ENCODE measurements around the gene EIF5A2.
"Not testable (repeated sequence)": the region's sequence is repeated elsewhere in the genome, so short reads cannot be mapped to it uniquely, and the experiment has no call there.

EIF5A2 gene

DNA sequence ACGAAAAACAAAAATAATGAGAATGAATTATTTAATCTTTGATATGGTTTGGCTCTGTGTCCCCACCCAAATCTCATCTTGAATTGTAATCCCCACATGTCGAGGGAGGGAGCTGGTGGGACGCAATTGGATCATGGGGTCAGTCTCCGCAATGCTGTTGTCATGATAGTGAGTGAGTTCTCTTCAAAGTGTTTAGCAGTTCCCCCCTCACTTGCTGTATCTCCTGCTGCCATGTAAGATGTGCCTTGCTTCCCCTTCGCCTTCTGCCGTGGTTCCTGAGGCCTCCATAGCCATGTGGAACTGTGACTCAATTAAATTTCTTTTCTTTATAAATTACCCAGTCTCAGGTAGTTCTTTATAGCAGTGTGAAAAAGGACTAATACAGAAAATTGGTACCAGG lies 12.1 kb downstream of the EIF5A2 start:
- not testable (repeated sequence) for H3K36me3 ChIP-seq (ENCODE audit: insufficient read depth, low read length); H3K9ac ChIP-seq (ENCODE audit: low read length)

DNA sequence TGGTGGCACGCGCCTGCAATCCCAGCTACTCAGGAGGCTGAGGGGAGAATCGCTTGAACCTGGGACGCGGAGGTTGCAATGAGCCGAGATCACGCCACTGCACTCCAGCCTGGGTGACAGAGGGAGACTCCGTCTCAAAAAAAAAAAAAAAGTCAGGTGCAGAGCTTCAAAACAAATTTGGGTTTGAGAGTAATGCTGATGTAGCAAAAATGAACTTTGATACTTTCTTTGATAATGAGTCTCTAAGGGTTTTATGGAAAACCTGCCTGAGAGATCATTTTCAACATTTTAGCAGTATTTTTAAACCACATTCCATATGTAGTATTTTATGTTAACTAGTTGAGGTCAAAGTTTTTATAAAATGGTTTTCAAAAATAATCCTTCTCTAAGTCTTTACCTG lies 14.5 kb downstream of the EIF5A2 start:
- H3K27me3 ChIP-seq (ENCODE audit: control insufficient read depth in 1 of 2, insufficient read depth in 2 of 2, low read length in 2 of 2): no peaks in the 10 kb centered on the region
- no peak overlapping the region for H3K9ac ChIP-seq (ENCODE audit: low read length)
- H3K9me3 ChIP-seq (ENCODE audit: low read length): no peaks in the 10 kb centered on the region
- H3K4me1 ChIP-seq (ENCODE audit: insufficient read depth, low read length): no peaks in the 10 kb centered on the region
- no peak overlapping the region for H3K27ac ChIP-seq (ENCODE audit: low read depth, low read length)
- H3K4me3 ChIP-seq (ENCODE audit: low read depth in 1 of 2, low read length in 2 of 2): no peak overlapping the region
- H3K36me3 ChIP-seq (ENCODE audit: insufficient read depth, low read length): no peaks in the 10 kb centered on the region

More for the DNA sequence above, 12.1 kb downstream of the EIF5A2 start:
- not testable (repeated sequence) for H3K27ac ChIP-seq (ENCODE audit: low read depth, low read length); H3K27me3 ChIP-seq (ENCODE audit: control insufficient read depth in 1 of 2, insufficient read depth in 2 of 2, low read length in 2 of 2); H3K4me1 ChIP-seq (ENCODE audit: insufficient read depth, low read length); H3K4me3 ChIP-seq (ENCODE audit: low read depth in 1 of 2, low read length in 2 of 2); H3K9me3 ChIP-seq (ENCODE audit: low read length)

DNA sequence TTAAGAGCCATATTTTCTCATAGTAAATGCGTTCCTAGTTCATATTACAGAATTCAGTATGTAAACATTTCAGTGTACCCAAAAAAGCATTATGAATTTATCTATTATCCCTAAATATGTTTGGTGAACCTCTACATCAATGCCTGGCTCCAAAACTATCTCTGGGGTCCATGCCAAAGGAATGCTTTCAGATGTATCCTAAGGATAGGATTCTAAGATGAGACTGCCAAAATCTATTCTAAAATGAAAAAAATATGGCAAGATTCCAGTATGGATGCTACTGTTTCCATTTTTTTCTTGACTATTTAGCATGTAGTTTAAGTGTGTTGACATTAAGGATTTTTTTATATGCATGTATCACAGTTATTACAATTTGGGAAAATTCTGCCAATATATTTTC lies 18.8 kb downstream of the EIF5A2 start:
- Histone ChIP-seq H3K4me1 (ENCODE audit: insufficient read depth, low read length) (no peaks in the 10 kb centered on the region), H3K27ac (ENCODE audit: low read depth, low read length) (no peak overlapping the region), H3K9me3 (ENCODE audit: low read length) (no peaks in the 10 kb centered on the region), H3K27me3 (ENCODE audit: control insufficient read depth in 1 of 2, insufficient read depth in 2 of 2, low read length in 2 of 2) (no peaks in the 10 kb centered on the region), H3K9ac (ENCODE audit: low read length) (no peak overlapping the region), H3K36me3 (ENCODE audit: insufficient read depth, low read length) (no peaks in the 10 kb centered on the region), H3K4me3 (ENCODE audit: low read depth in 1 of 2, low read length in 2 of 2) (no peak overlapping the region)

DNA sequence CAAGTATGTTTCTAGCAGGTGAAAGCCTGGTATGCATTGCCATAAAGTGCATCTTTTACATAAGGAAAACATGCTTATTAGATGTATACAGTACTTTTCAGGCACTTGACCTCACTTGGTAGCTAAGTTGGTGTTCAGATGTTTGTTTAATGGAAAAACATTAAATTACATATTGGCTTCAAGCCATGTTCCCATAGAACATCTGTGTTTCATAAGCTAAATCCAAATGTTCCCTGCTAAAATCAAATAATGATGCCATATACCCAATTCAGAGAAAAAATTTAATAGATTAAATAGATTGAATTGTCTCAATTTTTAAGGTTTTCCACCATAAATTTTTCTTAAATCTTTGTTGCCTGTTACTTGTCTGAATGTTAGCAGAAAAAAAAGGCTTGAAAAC lies 19.3 kb downstream of the EIF5A2 start:
- Histone ChIP-seq H3K9me3 (ENCODE audit: low read length) (no peaks in the 10 kb centered on the region), H3K27me3 (ENCODE audit: control insufficient read depth in 1 of 2, insufficient read depth in 2 of 2, low read length in 2 of 2) (no peaks in the 10 kb centered on the region), H3K36me3 (ENCODE audit: insufficient read depth, low read length) (no peaks in the 10 kb centered on the region), H3K4me1 (ENCODE audit: insufficient read depth, low read length) (no peaks in the 10 kb centered on the region), H3K4me3 (ENCODE audit: low read depth in 1 of 2, low read length in 2 of 2) (no peak overlapping the region), H3K27ac (ENCODE audit: low read depth, low read length) (no peak overlapping the region), H3K9ac (ENCODE audit: low read length) (no peak overlapping the region)

DNA sequence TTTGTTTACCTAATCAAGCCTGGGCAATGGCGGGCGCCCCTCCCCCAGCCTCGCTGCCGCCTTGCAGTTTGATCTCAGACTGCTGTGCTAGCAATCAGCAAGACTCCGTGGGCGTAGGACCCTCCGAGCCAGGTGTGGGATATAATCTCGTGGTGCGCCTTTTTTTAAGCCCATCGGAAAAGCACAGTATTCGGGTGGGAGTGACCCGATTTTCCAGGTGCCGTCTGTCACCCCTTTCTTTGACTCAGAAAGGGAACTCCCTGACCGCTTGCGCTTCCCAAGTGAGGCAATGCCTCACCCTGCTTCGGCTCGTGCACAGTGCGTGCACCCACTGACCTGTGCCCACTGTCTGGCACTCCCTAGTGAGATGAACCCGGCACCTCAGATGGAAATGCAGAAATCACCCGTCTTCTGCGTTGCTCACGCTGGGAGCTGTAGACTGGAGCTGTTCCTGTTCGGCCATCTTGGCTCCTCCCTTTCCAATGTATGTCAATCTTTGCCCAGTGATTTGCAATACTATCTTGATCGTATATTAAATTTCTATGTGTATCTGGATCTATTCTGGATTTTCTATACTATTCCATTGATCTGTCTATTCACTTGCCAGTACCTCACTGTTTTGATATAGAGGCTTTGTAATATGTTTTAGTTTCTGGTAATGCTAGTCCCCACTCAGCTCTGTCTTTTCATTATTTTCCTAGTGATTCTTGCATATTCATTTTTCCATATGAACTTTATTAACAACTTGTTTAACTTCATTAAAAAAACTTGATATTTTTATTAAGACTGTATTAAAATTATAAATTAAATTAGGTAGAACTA lies 24.1 kb downstream of the EIF5A2 start:
- not testable (repeated sequence) for H3K27me3 ChIP-seq (ENCODE audit: control insufficient read depth in 1 of 2, insufficient read depth in 2 of 2, low read length in 2 of 2); H3K9me3 ChIP-seq (ENCODE audit: low read length); H3K36me3 ChIP-seq (ENCODE audit: insufficient read depth, low read length); H3K4me1 ChIP-seq (ENCODE audit: insufficient read depth, low read length); H3K9ac ChIP-seq (ENCODE audit: low read length); H3K4me3 ChIP-seq (ENCODE audit: low read depth in 1 of 2, low read length in 2 of 2); H3K27ac ChIP-seq (ENCODE audit: low read depth, low read length)

DNA sequence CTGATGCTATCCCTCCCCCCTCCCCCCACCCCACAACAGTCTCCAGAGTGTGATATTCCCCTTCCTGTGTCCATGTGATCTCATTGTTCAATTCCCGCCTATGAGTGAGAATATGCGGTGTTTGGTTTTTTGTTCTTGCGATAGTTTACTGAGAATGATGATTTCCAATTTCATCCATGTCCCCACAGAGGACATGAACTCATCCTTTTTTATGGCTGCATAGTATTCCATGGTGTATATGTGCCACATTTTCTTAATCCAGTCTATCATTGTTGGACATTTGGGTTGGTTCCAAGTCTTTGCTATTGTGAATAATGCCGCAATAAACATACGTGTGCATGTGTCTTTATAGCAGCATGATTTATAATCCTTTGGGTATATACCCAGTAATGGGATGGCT lies 29.7 kb downstream of the EIF5A2 start:
- not testable (repeated sequence) for H3K4me3 ChIP-seq (ENCODE audit: low read depth in 1 of 2, low read length in 2 of 2); H3K4me1 ChIP-seq (ENCODE audit: insufficient read depth, low read length); H3K27me3 ChIP-seq (ENCODE audit: control insufficient read depth in 1 of 2, insufficient read depth in 2 of 2, low read length in 2 of 2); H3K27ac ChIP-seq (ENCODE audit: low read depth, low read length); H3K9ac ChIP-seq (ENCODE audit: low read length); H3K9me3 ChIP-seq (ENCODE audit: low read length); H3K36me3 ChIP-seq (ENCODE audit: insufficient read depth, low read length)

DNA sequence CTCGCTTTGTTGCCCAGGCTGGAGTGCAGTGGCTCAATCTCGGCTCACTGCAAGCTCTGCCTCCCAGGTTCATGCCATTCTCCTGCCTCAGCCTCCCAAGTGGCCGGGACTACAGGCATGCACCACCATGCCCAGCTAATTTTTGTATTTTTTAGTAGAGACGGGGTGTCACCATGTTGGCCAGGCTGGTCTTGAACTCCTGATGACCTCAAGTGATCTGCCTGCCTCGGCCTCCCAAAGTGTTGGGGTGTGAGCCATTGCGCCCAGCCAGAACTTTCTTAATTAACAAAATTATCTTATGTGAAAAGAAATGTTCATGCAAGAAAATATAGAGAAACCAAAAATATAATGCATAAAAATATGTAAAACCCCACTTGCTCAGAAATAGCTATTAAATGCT lies 31.1 kb downstream of the EIF5A2 start:
- not testable (repeated sequence) for H3K9ac ChIP-seq (ENCODE audit: low read length); H3K4me3 ChIP-seq (ENCODE audit: low read depth in 1 of 2, low read length in 2 of 2); H3K27ac ChIP-seq (ENCODE audit: low read depth, low read length); H3K4me1 ChIP-seq (ENCODE audit: insufficient read depth, low read length); H3K27me3 ChIP-seq (ENCODE audit: control insufficient read depth in 1 of 2, insufficient read depth in 2 of 2, low read length in 2 of 2); H3K9me3 ChIP-seq (ENCODE audit: low read length); H3K36me3 ChIP-seq (ENCODE audit: insufficient read depth, low read length)

DNA sequence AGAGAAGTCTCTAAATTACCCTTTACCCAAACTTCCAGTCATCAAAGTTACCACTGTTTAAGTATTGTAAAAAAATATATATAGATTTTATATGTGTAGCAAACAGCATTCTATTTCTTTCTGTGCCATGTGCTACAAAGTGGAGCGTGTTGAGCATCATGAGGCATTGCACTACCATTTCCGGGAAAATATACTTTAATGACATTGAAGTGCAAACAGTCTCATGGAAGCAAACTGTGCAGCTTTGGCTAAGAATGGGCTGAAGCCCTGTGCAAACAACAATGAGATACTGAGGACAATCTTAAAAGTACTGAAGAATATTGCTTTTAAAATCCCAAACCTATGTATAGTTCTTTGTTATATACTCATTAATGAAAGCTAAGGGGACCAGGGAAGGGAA lies 31.9 kb downstream of the EIF5A2 start:
- no peaks in the 10 kb centered on the region for H3K36me3 ChIP-seq (ENCODE audit: insufficient read depth, low read length)
- no peak overlapping the region for H3K4me3 ChIP-seq (ENCODE audit: low read depth in 1 of 2, low read length in 2 of 2)
- no peaks in the 10 kb centered on the region for H3K27me3 ChIP-seq (ENCODE audit: control insufficient read depth in 1 of 2, insufficient read depth in 2 of 2, low read length in 2 of 2)

DNA sequence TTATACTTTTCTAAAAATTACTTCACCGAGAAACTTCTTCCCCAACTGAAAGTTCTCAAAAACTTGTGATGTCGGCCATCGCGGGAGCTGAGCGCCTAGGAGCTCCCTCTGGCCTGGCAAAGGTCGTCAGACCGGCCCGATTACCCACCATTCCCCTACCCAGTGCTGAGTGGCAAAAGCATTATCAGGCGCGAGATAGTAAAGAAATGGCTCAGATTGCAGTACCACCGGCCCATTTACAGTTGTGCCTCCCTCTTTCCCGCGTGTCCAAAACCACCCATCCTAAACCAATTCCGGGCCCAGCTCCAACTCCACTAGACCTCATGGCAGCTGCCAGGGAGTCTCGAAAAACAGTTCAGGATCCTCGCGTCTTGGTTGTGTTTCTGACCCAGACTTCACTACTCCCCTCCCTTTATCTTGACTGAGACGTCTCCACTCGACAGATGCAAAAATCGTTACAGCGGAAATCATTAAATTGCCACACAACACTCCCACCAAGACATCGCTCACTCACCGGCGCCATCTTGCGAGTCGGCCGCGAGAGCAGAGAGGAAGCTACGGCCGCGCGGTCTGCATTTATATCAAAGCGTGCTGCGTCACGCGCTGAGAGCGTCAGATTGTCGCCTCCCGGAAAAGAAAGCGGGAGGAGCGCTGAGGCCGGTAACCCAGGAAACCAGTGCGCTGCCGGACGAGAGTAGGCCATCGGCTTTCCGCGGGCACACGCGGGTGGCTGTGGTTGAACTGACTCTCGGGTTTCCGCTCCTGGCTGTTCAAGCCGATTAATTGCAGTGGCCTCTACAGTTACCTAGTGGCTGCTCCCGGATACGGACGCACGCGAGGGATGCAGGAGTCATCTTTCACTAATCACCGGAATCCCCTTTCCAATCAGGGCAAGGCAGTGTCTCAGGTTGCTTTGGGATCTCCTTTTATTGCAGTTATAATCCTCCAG lies 38.5 kb downstream of the EIF5A2 start, which contains the start of gene RPL22L1:
TSS of gene RPL22L1 (minus strand) at position 551 of the 949 bp plus-strand sequence. CDS start at position 523, 28 bp downstream.
- peak within 1 kb of the TSS; percentile 67 for H3K9ac ChIP-seq (ENCODE audit: low read length)

More for the DNA sequence above, 31.9 kb downstream of the EIF5A2 start:
- Histone ChIP-seq H3K9me3 (ENCODE audit: low read length) (peaks cover 6% of the 10 kb centered on the region), H3K27ac (ENCODE audit: low read depth, low read length) (no peak overlapping the region), H3K4me1 (ENCODE audit: insufficient read depth, low read length) (no peaks in the 10 kb centered on the region), H3K9ac (ENCODE audit: low read length) (no peak overlapping the region)

DNA sequence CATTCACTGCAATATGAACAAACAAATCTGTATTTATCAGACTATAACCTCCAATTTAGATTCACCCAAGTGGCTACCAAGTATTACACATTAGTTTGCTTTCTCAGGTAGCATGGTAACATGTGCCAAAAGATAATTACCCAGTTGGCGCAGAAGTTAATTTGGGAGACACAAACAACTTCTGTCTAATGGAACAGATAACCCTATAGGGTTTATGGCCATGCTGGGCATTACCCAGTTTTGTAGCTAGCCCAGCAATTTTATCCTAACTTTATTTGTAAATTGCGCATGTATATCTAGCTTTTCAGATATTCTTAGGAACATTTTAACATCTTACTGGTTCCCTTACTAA lies 39.2 kb downstream of the EIF5A2 start:
- Histone ChIP-seq H3K27ac (ENCODE audit: low read depth, low read length) (peak overlapping the region; percentile 79), H3K36me3 (ENCODE audit: insufficient read depth, low read length) (peaks cover 28% of the 10 kb centered on the region), H3K4me3 (ENCODE audit: low read depth in 1 of 2, low read length in 2 of 2) (peak overlapping the region; percentile 67 to 94), H3K9me3 (ENCODE audit: low read length) (no peaks in the 10 kb centered on the region), H3K4me1 (ENCODE audit: insufficient read depth, low read length) (peaks cover 8% of the 10 kb centered on the region), H3K27me3 (ENCODE audit: control insufficient read depth in 1 of 2, insufficient read depth in 2 of 2, low read length in 2 of 2) (no peaks in the 10 kb centered on the region), H3K9ac (ENCODE audit: low read length) (peak overlapping the region; percentile 67)

More for the DNA sequence above, 38.5 kb downstream of the EIF5A2 start, which contains the start of gene RPL22L1:
- Histone ChIP-seq H3K4me1 (ENCODE audit: insufficient read depth, low read length) (peaks cover 8% of the 10 kb centered on the region), H3K9me3 (ENCODE audit: low read length) (peaks cover under 1% of the 10 kb centered on the region), H3K36me3 (ENCODE audit: insufficient read depth, low read length) (peaks cover 28% of the 10 kb centered on the region), H3K4me3 (ENCODE audit: low read depth in 1 of 2, low read length in 2 of 2) (peak within 1 kb of the TSS; percentile 67 to 94), H3K27ac (ENCODE audit: low read depth, low read length) (peak within 1 kb of the TSS; percentile 79), H3K27me3 (ENCODE audit: control insufficient read depth in 1 of 2, insufficient read depth in 2 of 2, low read length in 2 of 2) (no peaks in the 10 kb centered on the region)

DNA sequence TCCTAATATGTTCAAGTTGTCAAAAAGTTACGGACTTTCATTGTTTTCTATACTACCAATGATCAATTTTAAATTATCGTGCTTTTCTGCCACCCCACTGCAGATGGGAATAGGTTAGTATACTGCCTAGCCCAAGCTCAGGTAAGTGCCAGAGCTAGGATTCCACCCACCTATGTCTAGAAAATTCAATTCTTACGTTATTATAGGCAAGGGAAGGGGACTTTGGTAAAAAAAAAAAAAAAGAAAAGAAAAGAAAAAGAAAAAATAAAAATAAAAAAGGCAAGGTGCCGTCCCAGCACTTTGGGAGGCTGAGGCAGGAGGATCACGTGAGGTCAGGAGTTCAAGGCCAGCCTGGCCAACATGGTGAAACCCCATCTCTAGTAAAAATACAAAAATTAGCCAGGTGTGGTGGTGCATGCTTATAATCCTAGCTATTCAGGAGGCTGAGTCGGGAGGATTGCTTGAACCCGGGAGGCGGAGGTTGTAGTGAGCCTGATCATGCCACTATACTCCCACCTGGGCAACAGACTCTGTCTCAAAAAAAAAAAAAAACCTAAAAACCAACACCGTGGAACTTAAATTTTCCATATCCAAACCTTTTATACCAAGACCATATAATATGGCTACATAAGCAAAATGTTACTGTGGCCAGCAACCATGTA lies 39.7 kb downstream of the EIF5A2 start:
- Histone ChIP-seq H3K36me3 (ENCODE audit: insufficient read depth, low read length) (peaks cover 28% of the 10 kb centered on the region), H3K9me3 (ENCODE audit: low read length) (no peaks in the 10 kb centered on the region), H3K27me3 (ENCODE audit: control insufficient read depth in 1 of 2, insufficient read depth in 2 of 2, low read length in 2 of 2) (no peaks in the 10 kb centered on the region), H3K27ac (ENCODE audit: low read depth, low read length) (no peak overlapping the region), H3K4me3 (ENCODE audit: low read depth in 1 of 2, low read length in 2 of 2) (peak overlapping the region; percentile 67 to 94), H3K9ac (ENCODE audit: low read length) (peak overlapping the region; percentile 67), H3K4me1 (ENCODE audit: insufficient read depth, low read length) (peaks cover 8% of the 10 kb centered on the region)
